ENCODE data around the gene RFX1.

The RFX1 gene

GRCh38 chr19:13995878-13996765, 10.0 kb downstream of the RFX1 start:
- DNase-seq (ENCODE audit: low read depth): no peak

- peak; percentile 35 for DNase-seq (ENCODE audit: low read depth)
These were observed 10.9 kb downstream of the RFX1 start for GRCh38 chr19:13995017-13995728.

GRCh38 chr19:13993590-13994300, 12.4 kb downstream of the RFX1 start:
- DNase-seq (ENCODE audit: low read depth): no peak

- no peak for DNase-seq (ENCODE audit: low read depth)
These were observed 14.1 kb downstream of the RFX1 start for GRCh38 chr19:13992025-13992424.

GRCh38 chr19:13990085-13990484, 16.0 kb downstream of the RFX1 start:
- no peak for DNase-seq (ENCODE audit: low read depth)

- DNase-seq (ENCODE audit: low read depth): no peak
These were observed 16.6 kb downstream of the RFX1 start for GRCh38 chr19:13989487-13989886.

GRCh38 chr19:13987101-13987890, 18.8 kb downstream of the RFX1 start:
- no peak for DNase-seq (ENCODE audit: low read depth)

GRCh38 chr19:13986348-13986904, 19.7 kb downstream of the RFX1 start:
- peak; percentile 93 for DNase-seq (ENCODE audit: low read depth)

GRCh38 chr19:13985771-13986347, 20.3 kb downstream of the RFX1 start:
- DNase-seq (ENCODE audit: low read depth): no peak

GRCh38 chr19:13984875-13985741, 21.0 kb downstream of the RFX1 start:
- no peak for DNase-seq (ENCODE audit: low read depth)

GRCh38 chr19:13984186-13984585, 21.9 kb downstream of the RFX1 start:
- no peak for DNase-seq (ENCODE audit: low read depth)

- DNase-seq (ENCODE audit: low read depth): no peak
These were observed 22.8 kb downstream of the RFX1 start for GRCh38 chr19:13983213-13983889.

GRCh38 chr19:13982773-13983172, 23.3 kb downstream of the RFX1 start:
- no peak for DNase-seq (ENCODE audit: low read depth)

- no peak for DNase-seq (ENCODE audit: low read depth)
These were observed 24.1 kb downstream of the RFX1 start for GRCh38 chr19:13981988-13982501.

GRCh38 chr19:13981467-13981866, 24.7 kb downstream of the RFX1 start:
- DNase-seq (ENCODE audit: low read depth): no peak

GRCh38 chr19:13981021-13981420, 25.1 kb downstream of the RFX1 start:
- DNase-seq (ENCODE audit: low read depth): no peak

GRCh38 chr19:13980340-13980739, 25.8 kb downstream of the RFX1 start:
- no peak for DNase-seq (ENCODE audit: low read depth)

- DNase-seq (ENCODE audit: low read depth): no peak
These were observed 26.4 kb downstream of the RFX1 start for GRCh38 chr19:13979686-13980085.

- DNase-seq (ENCODE audit: low read depth): no peak
These were observed 26.9 kb downstream of the RFX1 start for GRCh38 chr19:13979244-13979615.

All from ELR (cell line).